ENCODE measurements around the gene AKAP8.
"Not testable (repeated sequence)": the region's sequence is repeated elsewhere in the genome, so short reads cannot be mapped to it uniquely, and the experiment has no call there.

AKAP8 gene

GRCh38 chr19:15354566-15355296, 24.9 kb downstream of the AKAP8 start:
- Histone ChIP-seq H3K27me3 (ENCODE audit: control insufficient read depth in 1 of 2, insufficient read depth in 2 of 2, low read length in 2 of 2) (no peaks in the 10 kb centered on the region), H3K4me1 (ENCODE audit: insufficient read depth, low read length) (no peaks in the 10 kb centered on the region), H3K36me3 (ENCODE audit: insufficient read depth, low read length) (peaks cover 41% of the 10 kb centered on the region), H3K4me3 (ENCODE audit: low read depth in 1 of 2, low read length in 2 of 2) (no peak overlapping the region), H3K9me3 (ENCODE audit: low read length) (no peaks in the 10 kb centered on the region), H3K9ac (ENCODE audit: low read length) (no peak overlapping the region), H3K27ac (ENCODE audit: low read depth, low read length) (no peak overlapping the region)

DNA sequence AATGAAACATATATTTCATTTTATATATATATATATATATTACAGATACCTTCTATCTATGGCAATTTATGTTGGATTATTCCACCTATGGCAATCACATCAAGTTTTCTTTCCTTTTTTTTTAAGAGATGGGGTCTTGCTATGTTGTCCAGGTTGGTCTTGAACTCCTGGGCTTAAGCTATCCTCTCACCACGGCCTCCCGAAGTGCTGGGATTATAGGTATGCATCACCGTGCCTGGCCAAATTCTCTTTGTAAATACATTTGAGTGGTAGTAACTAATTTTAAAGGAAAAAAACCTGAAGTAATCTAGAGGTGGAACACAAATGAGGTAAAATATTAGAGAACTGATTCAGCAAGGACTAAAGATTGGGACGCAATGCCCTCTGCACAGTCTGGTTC, 25.7 kb downstream of the AKAP8 start:
- peaks cover 33% of the 10 kb centered on the region for H3K36me3 ChIP-seq (ENCODE audit: insufficient read depth, low read length)
- no peak overlapping the region for H3K4me3 ChIP-seq (ENCODE audit: low read depth in 1 of 2, low read length in 2 of 2)
- no peaks in the 10 kb centered on the region for H3K4me1 ChIP-seq (ENCODE audit: insufficient read depth, low read length)
- no peak overlapping the region for H3K9ac ChIP-seq (ENCODE audit: low read length)
- no peak overlapping the region for H3K27ac ChIP-seq (ENCODE audit: low read depth, low read length)
- no peaks in the 10 kb centered on the region for H3K27me3 ChIP-seq (ENCODE audit: control insufficient read depth in 1 of 2, insufficient read depth in 2 of 2, low read length in 2 of 2)
- no peaks in the 10 kb centered on the region for H3K9me3 ChIP-seq (ENCODE audit: low read length)

- H3K36me3 ChIP-seq (ENCODE audit: insufficient read depth, low read length): peaks cover 23% of the 10 kb centered on the region
- H3K27ac ChIP-seq (ENCODE audit: low read depth, low read length); H3K4me3 ChIP-seq (ENCODE audit: low read depth in 1 of 2, low read length in 2 of 2); H3K27me3 ChIP-seq (ENCODE audit: control insufficient read depth in 1 of 2, insufficient read depth in 2 of 2, low read length in 2 of 2); H3K9me3 ChIP-seq (ENCODE audit: low read length); H3K4me1 ChIP-seq (ENCODE audit: insufficient read depth, low read length); H3K9ac ChIP-seq (ENCODE audit: low read length): not testable (repeated sequence)
Measured at GRCh38 chr19:15352535-15352934, 27.1 kb downstream of the AKAP8 start.

DNA sequence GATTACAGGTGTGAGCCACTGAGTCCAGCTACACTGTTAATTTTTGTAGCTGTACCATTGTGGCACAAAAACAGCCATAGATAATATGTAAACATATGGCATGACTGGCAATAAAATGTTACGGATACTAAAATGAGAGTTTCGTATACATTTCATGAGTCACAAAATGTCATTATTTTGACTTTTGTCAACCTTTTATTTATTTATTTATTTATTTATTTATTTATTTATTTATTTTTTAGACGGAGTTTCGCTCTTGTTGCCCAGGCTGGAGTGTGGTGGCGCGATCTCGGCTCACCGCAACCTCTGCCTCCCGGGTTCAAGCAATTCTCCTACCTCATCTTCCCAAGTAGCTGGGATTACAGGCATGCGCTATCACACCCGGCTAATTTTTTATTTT, 38.3 kb downstream of the AKAP8 start:
- H3K27me3 ChIP-seq (ENCODE audit: control insufficient read depth in 1 of 2, insufficient read depth in 2 of 2, low read length in 2 of 2); H3K9me3 ChIP-seq (ENCODE audit: low read length); H3K4me3 ChIP-seq (ENCODE audit: low read depth in 1 of 2, low read length in 2 of 2); H3K36me3 ChIP-seq (ENCODE audit: insufficient read depth, low read length); H3K4me1 ChIP-seq (ENCODE audit: insufficient read depth, low read length); H3K27ac ChIP-seq (ENCODE audit: low read depth, low read length); H3K9ac ChIP-seq (ENCODE audit: low read length): not testable (repeated sequence)

DNA sequence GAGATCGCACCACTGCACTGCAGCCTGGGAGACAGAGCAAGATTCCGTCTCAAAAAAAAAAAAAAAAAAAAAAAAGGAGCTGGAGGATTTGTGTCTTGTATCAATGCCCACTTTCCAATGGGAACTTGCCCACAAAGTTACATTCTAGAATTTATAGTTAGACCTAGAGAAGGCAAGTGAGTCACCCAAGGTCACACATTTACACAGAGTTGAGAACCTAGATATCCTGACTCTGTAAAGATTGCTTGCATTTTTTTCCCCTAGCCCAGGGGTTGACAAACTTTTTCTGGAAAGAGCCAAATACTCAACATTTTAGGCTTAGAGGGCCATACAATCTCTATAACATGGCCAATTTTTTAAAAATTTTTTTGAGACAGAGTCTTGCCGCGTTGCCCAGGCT, 39.5 kb downstream of the AKAP8 start:
- no peak overlapping the region for H3K9ac ChIP-seq (ENCODE audit: low read length)
- H3K9me3 ChIP-seq (ENCODE audit: low read length): no peaks in the 10 kb centered on the region
- no peak overlapping the region for H3K27ac ChIP-seq (ENCODE audit: low read depth, low read length)
- no peaks in the 10 kb centered on the region for H3K4me1 ChIP-seq (ENCODE audit: insufficient read depth, low read length)
- H3K36me3 ChIP-seq (ENCODE audit: insufficient read depth, low read length): no peaks in the 10 kb centered on the region
- no peaks in the 10 kb centered on the region for H3K27me3 ChIP-seq (ENCODE audit: control insufficient read depth in 1 of 2, insufficient read depth in 2 of 2, low read length in 2 of 2)
- H3K4me3 ChIP-seq (ENCODE audit: low read depth in 1 of 2, low read length in 2 of 2): no peak overlapping the region

- H3K9ac ChIP-seq (ENCODE audit: low read length): no peak overlapping the region
- no peak overlapping the region for H3K4me3 ChIP-seq (ENCODE audit: low read depth in 1 of 2, low read length in 2 of 2)
- no peaks in the 10 kb centered on the region for H3K36me3 ChIP-seq (ENCODE audit: insufficient read depth, low read length)
- peaks cover 5% of the 10 kb centered on the region for H3K4me1 ChIP-seq (ENCODE audit: insufficient read depth, low read length)
- H3K27me3 ChIP-seq (ENCODE audit: control insufficient read depth in 1 of 2, insufficient read depth in 2 of 2, low read length in 2 of 2): no peaks in the 10 kb centered on the region
- H3K27ac ChIP-seq (ENCODE audit: low read depth, low read length): no peak overlapping the region
- H3K9me3 ChIP-seq (ENCODE audit: low read length): no peaks in the 10 kb centered on the region
Measured at GRCh38 chr19:15337202-15337601, 42.4 kb downstream of the AKAP8 start.

DNA sequence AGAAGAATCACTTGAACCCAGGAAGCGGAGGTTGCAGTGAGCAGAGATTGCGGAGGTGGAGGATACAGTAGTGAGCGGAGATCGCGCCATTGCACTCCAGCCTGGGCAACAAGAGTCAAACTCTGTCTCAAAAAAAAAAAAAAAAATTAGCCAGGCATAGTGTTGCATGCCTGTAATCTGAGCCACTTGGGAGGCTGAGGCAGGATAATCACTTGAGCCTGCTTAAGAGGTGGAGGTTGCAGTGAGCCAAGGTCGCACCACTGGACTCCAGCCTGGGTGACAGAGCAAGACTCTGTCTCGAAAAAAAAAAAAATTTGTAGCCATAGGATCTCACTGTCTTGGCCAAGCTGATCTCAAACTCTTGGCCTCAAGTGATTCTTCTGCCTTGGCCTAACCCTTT, 43.6 kb downstream of the AKAP8 start:
- not testable (repeated sequence) for H3K27ac ChIP-seq (ENCODE audit: low read depth, low read length); H3K27me3 ChIP-seq (ENCODE audit: control insufficient read depth in 1 of 2, insufficient read depth in 2 of 2, low read length in 2 of 2); H3K36me3 ChIP-seq (ENCODE audit: insufficient read depth, low read length); H3K9ac ChIP-seq (ENCODE audit: low read length); H3K9me3 ChIP-seq (ENCODE audit: low read length); H3K4me3 ChIP-seq (ENCODE audit: low read depth in 1 of 2, low read length in 2 of 2); H3K4me1 ChIP-seq (ENCODE audit: insufficient read depth, low read length)

GRCh38 chr19:15332311-15332996, 47.1 kb downstream of the AKAP8 start, which contains the start of gene BRD4:
Gene BRD4, minus strand, starts transcription at chr19:15332539. Its CDS starts 59,440 bp downstream, at chr19:15273099.
- Histone ChIP-seq H3K36me3 (ENCODE audit: insufficient read depth, low read length) (no peaks in the 10 kb centered on the region), H3K27ac (ENCODE audit: low read depth, low read length) (peak within 1 kb of the TSS; percentile 96), H3K4me1 (ENCODE audit: insufficient read depth, low read length) (peaks cover 29% of the 10 kb centered on the region), H3K27me3 (ENCODE audit: control insufficient read depth in 1 of 2, insufficient read depth in 2 of 2, low read length in 2 of 2) (no peaks in the 10 kb centered on the region), H3K9ac (ENCODE audit: low read length) (peak within 1 kb of the TSS; percentile 68), H3K4me3 (ENCODE audit: low read depth in 1 of 2, low read length in 2 of 2) (peak within 1 kb of the TSS; percentile 86 to 94), H3K9me3 (ENCODE audit: low read length) (no peaks in the 10 kb centered on the region)

DNA sequence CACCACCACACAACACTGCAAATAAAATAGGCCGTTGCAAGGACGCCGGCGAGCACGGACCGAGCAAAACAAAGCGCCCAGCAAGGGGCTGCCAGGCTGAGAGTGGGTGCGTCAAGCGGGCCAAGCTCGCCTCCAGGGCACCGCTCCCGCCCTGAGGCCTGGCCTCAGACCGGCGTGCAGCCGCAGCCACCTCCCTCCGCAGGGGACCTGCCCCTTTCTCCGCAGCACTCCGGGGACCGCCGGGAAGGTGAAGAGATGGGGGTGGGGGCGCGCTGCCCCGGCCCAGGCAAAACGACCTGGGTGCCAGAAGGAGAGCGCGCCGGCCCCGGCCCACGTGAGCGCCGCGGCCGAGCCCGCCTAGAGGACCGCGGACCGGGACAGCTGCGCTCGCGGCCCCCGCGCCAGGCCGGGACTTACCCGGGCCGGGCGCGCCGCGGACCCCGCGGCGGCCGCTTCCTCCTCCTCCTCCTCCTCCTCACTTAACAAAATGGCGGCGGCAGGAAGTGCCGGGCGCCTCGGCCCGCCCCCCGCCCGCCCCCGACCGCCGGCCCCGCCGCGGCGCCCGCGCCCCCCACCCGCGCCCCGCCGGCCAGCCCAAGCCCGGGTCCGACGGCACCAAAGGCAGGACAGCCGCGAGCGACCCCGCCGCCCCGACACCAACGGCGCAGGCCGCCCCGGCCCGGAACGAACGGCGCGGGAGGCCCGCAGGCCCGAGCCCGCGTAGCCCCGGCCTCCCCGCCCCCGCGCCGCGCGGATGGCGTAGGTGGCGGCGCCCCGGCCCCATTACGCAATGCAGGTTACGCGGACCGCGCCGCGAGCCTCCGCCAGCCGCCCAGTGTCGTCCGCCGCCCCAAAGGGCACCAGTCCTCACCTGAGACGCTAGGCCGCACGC, 47.9 kb downstream of the AKAP8 start:
- H3K4me3 ChIP-seq (ENCODE audit: low read depth in 1 of 2, low read length in 2 of 2): peak overlapping the region; percentile 86 to 91
- H3K27ac ChIP-seq (ENCODE audit: low read depth, low read length): peak overlapping the region; percentile 96
- H3K9me3 ChIP-seq (ENCODE audit: low read length): no peaks in the 10 kb centered on the region
- peaks cover 37% of the 10 kb centered on the region for H3K4me1 ChIP-seq (ENCODE audit: insufficient read depth, low read length)
- H3K9ac ChIP-seq (ENCODE audit: low read length): peak overlapping the region; percentile 51
- no peaks in the 10 kb centered on the region for H3K36me3 ChIP-seq (ENCODE audit: insufficient read depth, low read length)
- H3K27me3 ChIP-seq (ENCODE audit: control insufficient read depth in 1 of 2, insufficient read depth in 2 of 2, low read length in 2 of 2): no peaks in the 10 kb centered on the region

DNA sequence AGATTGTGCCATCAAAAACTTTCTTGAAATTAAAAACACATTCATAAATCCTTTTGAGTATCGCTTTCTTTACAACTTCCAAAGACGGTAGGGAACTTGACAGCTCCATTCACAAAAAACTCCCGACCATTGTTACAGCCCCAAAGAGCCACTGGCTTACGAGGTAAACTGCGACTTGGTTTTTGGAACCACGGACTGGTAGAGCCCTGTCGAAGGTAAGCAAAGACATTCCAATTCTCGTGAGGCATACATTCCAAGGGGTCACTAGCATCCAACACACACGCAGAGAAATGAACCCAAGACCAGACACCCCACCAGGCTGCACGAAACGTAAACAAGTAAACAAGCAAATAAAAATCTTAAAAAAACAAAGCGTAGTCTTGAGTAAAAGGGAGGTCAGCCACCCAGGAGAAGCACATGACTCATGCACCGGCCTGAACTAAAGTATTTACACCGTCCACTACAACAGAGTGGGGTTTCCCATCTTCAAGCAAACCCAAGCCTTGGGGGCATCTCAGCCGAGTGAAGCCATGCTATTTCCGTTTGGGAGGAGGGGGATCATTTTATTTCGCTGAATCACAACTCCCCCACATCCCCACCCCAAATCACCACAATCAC, 48.7 kb downstream of the AKAP8 start:
- no peaks in the 10 kb centered on the region for H3K36me3 ChIP-seq (ENCODE audit: insufficient read depth, low read length)
- peak overlapping the region; percentile 51 for H3K9ac ChIP-seq (ENCODE audit: low read length)
- peaks cover 40% of the 10 kb centered on the region for H3K4me1 ChIP-seq (ENCODE audit: insufficient read depth, low read length)
- peak overlapping the region; percentile 86 to 91 for H3K4me3 ChIP-seq (ENCODE audit: low read depth in 1 of 2, low read length in 2 of 2)
- H3K27ac ChIP-seq (ENCODE audit: low read depth, low read length): peak overlapping the region; percentile 96
- no peaks in the 10 kb centered on the region for H3K27me3 ChIP-seq (ENCODE audit: control insufficient read depth in 1 of 2, insufficient read depth in 2 of 2, low read length in 2 of 2)
- H3K9me3 ChIP-seq (ENCODE audit: low read length): no peaks in the 10 kb centered on the region

- Histone ChIP-seq H3K27me3 (ENCODE audit: control insufficient read depth in 1 of 2, insufficient read depth in 2 of 2, low read length in 2 of 2) (no peaks in the 10 kb centered on the region), H3K9ac (ENCODE audit: low read length) (no peak overlapping the region), H3K36me3 (ENCODE audit: insufficient read depth, low read length) (no peaks in the 10 kb centered on the region), H3K9me3 (ENCODE audit: low read length) (no peaks in the 10 kb centered on the region), H3K4me3 (ENCODE audit: low read depth in 1 of 2, low read length in 2 of 2) (no peak overlapping the region), H3K4me1 (ENCODE audit: insufficient read depth, low read length) (peaks cover 63% of the 10 kb centered on the region), H3K27ac (ENCODE audit: low read depth, low read length) (no peak overlapping the region)
Measured at GRCh38 chr19:15328312-15328711, 51.3 kb downstream of the AKAP8 start.
